Colon (tissue), 2 donors: ENCODE measurements around the gene SPATA17.

Experiments
- FAIRE-seq: peaks from 2 replicates; lab custom pipeline; 2012; peaks lifted over from hg19 to GRCh38; lab: Jason Lieb, UNC
- donor health status: control.
- donor health status: control.

The SPATA17 gene

GRCh38 chr1:217857061-217857460 lies 225.9 kb downstream of the SPATA17 start:
- no peak for FAIRE-seq

- FAIRE-seq, result no peak
These were observed 230.5 kb downstream of the SPATA17 start for GRCh38 chr1:217861658-217862057.

- FAIRE-seq, result no peak
These were observed 236.4 kb downstream of the SPATA17 start for GRCh38 chr1:217867446-217867995.

GRCh38 chr1:217871955-217872354 lies 240.8 kb downstream of the SPATA17 start:
- FAIRE-seq, result no peak

GRCh38 chr1:217875229-217875628 lies 244.1 kb downstream of the SPATA17 start:
- FAIRE-seq, result no peak

- FAIRE-seq, result no peak
These were observed 245.3 kb downstream of the SPATA17 start for GRCh38 chr1:217876401-217876800.

- FAIRE-seq, result no peak
These were observed 245.8 kb downstream of the SPATA17 start for GRCh38 chr1:217876896-217877295.

- no peak for FAIRE-seq
These were observed 250.0 kb downstream of the SPATA17 start for GRCh38 chr1:217881131-217881543.

GRCh38 chr1:217881607-217882332 lies 250.6 kb downstream of the SPATA17 start:
- FAIRE-seq, result no peak

- no peak for FAIRE-seq
These were observed 254.0 kb downstream of the SPATA17 start for GRCh38 chr1:217885181-217885580.

- no peak for FAIRE-seq
These were observed 257.2 kb downstream of the SPATA17 start for GRCh38 chr1:217888328-217888727.

GRCh38 chr1:217889401-217889800 lies 258.3 kb downstream of the SPATA17 start:
- no peak for FAIRE-seq

- no peak for FAIRE-seq
These were observed 260.8 kb downstream of the SPATA17 start for GRCh38 chr1:217891966-217892365.

- no peak for FAIRE-seq
These were observed 261.6 kb downstream of the SPATA17 start for GRCh38 chr1:217892750-217893149.

GRCh38 chr1:217895841-217896240 lies 264.7 kb downstream of the SPATA17 start:
- no peak for FAIRE-seq

GRCh38 chr1:217896490-217896889 lies 265.3 kb downstream of the SPATA17 start:
- FAIRE-seq, result no peak

GRCh38 chr1:217897100-217897499 lies 266.0 kb downstream of the SPATA17 start:
- FAIRE-seq, result no peak

GRCh38 chr1:217899614-217900013 lies 268.5 kb downstream of the SPATA17 start:
- FAIRE-seq, result no peak

GRCh38 chr1:217907504-217907903 lies 276.4 kb downstream of the SPATA17 start:
- no peak for FAIRE-seq

- no peak for FAIRE-seq
These were observed 279.1 kb downstream of the SPATA17 start for GRCh38 chr1:217910203-217910602.

GRCh38 chr1:217910791-217911320 lies 279.7 kb downstream of the SPATA17 start:
- no peak for FAIRE-seq

GRCh38 chr1:217911908-217912307 lies 280.8 kb downstream of the SPATA17 start:
- FAIRE-seq, result no peak

GRCh38 chr1:217917281-217917887 lies 286.2 kb downstream of the SPATA17 start:
- no peak for FAIRE-seq
